Measurements from ENCODE around the gene ASB2.
A peak's percentile ranks its signal among the peaks of the same experiment; 100 is the strongest.

ASB2 gene

DNA sequence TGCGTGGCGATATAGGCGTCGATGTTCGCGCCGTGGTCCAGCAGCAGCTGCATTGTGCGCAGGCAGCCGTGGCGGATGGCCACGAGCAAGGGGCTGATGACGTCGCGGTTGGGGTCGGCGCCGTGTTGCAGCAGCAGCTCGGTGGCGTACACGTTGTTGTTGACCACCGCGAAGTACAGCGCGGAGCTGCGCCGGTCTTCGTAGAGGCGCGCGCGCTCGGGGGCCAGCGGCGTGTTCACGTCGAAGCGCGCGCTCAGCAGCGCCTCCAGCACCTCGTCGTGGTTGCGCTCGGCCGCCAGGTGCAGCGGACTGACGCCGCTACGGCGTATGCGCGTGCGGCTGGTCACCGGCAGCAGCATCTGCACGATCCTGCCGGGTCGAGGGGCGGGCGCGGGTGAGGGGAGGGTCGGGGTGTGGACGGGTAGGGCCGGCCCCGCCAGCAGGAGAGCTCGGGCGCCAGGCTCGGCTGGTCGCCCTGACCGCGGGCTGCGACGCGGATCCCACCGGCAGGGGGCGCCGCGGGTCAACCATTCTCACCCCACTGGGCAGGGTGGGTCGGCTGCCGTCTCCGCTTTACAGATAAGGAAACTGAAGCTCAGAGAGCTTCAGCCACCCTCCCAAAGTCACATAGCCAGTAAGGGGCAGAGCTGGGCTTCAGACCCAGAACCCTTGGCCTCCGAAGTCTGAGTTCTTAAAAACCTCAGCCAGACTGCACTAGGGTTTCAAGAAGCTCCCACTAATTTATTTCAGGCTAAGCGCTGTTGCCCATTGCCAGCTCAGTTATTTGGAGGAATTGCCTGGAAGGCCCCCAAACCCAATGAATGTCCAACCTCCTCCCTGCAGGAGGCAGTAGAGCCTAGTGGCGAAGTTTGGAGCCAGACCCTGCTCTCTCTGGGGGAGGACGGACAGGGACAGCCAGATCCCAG, 36.8 kb downstream of the ASB2 start:
- no peak overlapping the region for H3K4me3 ChIP-seq (replicated peaks; ENCODE audit: low read depth, low read length)
- TF ChIP-seq, protein P1, sequence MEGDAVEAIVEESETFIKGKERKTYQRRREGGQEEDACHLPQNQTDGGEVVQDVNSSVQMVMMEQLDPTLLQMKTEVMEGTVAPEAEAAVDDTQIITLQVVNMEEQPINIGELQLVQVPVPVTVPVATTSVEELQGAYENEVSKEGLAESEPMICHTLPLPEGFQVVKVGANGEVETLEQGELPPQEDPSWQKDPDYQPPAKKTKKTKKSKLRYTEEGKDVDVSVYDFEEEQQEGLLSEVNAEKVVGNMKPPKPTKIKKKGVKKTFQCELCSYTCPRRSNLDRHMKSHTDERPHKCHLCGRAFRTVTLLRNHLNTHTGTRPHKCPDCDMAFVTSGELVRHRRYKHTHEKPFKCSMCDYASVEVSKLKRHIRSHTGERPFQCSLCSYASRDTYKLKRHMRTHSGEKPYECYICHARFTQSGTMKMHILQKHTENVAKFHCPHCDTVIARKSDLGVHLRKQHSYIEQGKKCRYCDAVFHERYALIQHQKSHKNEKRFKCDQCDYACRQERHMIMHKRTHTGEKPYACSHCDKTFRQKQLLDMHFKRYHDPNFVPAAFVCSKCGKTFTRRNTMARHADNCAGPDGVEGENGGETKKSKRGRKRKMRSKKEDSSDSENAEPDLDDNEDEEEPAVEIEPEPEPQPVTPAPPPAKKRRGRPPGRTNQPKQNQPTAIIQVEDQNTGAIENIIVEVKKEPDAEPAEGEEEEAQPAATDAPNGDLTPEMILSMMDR (IDR thresholded peaks at IDR 0.05; ENCODE audit: low read depth, low read length, missing control alignments): peak; percentile 46
- DNase-seq (ENCODE audit: extremely low read depth, low read depth): no peak

DNA sequence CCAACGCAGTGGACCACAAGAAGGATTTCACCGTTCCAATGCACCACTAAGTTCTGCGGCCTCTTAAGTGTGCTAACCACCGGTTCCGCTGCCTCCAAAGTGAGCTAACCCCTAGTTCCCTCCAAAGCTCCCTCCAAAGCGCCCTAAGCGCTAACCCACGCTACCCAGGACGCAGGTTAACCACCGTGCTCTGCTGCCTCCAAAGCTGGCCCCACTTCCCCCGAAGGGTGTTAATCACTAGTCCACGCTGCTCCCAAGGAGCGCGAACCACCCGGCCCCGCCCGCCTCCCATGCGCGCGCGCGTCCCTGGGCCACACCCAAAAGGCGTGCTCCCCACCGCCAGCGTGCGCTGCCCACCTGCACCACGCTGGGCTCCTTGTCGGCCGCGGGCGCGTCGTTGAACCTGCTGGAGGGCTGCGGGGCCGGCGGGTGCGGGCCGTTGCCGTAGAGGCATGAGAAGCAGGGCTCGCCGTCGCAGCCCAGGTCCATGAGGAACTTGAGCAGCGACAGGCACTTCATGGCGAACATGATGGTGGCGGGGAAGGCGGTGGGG, 37.5 kb downstream of the ASB2 start:
- H3K4me3 ChIP-seq (replicated peaks; ENCODE audit: low read depth, low read length): no peak overlapping the region
- TF ChIP-seq, protein P1 (IDR thresholded peaks at IDR 0.05; ENCODE audit: low read depth, low read length, missing control alignments): no peak
- DNase-seq (ENCODE audit: extremely low read depth, low read depth): no peak

DNA sequence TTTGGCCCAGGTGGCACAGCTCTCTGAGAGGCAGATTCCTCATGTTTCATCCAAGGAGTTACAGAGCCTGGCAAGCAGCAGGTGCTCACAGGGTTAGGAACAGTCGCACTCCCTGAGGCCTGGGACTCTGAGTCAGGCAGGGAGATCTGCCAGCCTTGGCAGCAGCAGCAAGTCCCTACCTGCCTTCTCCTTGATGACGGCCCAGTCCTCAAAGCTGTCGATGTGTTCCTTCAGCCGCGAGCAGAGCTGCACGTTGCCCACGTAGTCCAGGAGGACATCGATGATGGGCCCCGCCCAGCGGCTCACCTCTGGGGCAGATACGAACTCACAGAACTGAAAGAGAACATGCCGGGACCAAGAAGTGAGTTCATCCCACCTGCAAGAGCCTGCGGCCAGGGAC, 38.9 kb downstream of the ASB2 start:
- no peak for DNase-seq (ENCODE audit: extremely low read depth, low read depth)
- TF ChIP-seq, protein P1 (IDR thresholded peaks at IDR 0.05; ENCODE audit: low read depth, low read length, missing control alignments): no peak
- no peak overlapping the region for H3K4me3 ChIP-seq (replicated peaks; ENCODE audit: low read depth, low read length)

DNA sequence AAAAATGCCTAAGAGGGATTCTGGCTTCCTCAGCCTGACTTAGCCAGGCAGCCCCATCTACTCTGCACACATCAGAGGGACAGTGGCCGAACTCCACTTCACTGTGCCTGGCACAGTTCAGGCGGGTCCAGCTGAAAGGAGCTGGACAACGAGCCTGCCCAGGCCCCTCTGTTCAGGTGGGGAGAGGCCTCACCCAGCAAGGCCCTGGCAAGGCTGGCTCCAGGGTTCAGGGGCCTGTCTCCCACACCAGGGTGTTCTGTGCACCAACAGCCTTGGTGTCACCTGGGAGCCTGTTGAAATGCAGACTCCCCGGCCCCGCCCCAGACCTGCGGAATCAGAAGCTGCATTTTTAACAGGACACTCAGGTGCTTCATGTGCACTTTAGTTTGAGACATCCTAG, 39.4 kb downstream of the ASB2 start:
- H3K4me3 ChIP-seq (replicated peaks; ENCODE audit: low read depth, low read length): no peak overlapping the region
- no peak for DNase-seq (ENCODE audit: extremely low read depth, low read depth)
- TF ChIP-seq, protein P1 (IDR thresholded peaks at IDR 0.05; ENCODE audit: low read depth, low read length, missing control alignments): no peak

DNA sequence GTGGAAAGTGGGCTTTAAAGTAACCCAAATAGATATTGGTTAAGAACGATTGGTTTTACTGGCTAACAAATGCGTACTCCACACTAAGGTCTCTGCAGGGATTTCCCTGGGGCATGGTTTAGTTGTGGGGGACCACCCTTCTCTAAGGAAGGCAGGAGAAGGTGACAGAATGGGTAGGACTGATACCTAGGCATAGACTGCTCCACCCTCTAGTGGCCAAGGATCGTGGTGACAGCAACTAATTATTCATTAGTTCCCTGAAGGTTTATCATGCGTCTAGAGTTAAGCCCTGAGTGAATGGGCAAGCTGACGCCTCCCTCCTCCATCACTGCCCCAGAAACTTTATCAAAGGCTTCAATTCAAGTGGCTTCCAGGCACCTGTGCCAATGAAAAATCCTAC, 40.1 kb downstream of the ASB2 start:
- TF ChIP-seq, protein P1 (IDR thresholded peaks at IDR 0.05; ENCODE audit: low read depth, low read length, missing control alignments): peak; percentile 45
- no peak for DNase-seq (ENCODE audit: extremely low read depth, low read depth)
- no peak overlapping the region for H3K4me3 ChIP-seq (replicated peaks; ENCODE audit: low read depth, low read length)

DNA sequence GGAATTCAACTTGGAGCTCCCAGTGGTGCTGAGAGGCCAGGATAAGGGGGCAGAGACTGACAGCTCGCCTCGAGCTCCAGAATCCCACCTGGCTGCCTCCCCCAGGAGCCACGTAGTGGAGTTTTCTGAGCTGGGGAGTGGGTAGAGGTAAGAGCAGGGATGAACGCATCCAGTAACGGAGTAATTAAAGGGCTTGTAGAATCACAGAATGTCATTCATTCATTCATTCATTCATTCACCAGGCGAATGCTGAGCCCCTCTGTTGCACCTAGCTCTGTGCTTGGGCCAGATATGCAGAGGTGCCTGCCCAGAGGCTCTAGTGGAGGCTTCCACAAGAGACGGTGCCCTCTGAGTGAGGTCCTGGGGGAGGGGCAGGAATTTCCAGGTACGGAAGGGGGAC, 41.2 kb downstream of the ASB2 start:
- DNase-seq (ENCODE audit: extremely low read depth, low read depth): no peak
- TF ChIP-seq, protein P1 (IDR thresholded peaks at IDR 0.05; ENCODE audit: low read depth, low read length, missing control alignments): no peak
- no peak overlapping the region for H3K4me3 ChIP-seq (replicated peaks; ENCODE audit: low read depth, low read length)

Measured in HFF-Myc (cell line).